Natural killer cell treated with Interleukin-12 subunit alpha and Interleukin-12 subunit beta and Interleukin-15 and Interleukin-18, amount 100 ng/mL, for 72 hours (primary cell): ENCODE measurements around the gene CCDC185. TPM values are rescaled to one million over a fixed set of nuclear protein-coding genes. Genes with fewer than 3 reads are reported as not detected.

Source experiments
- ATAC-seq, 2 donors: fragments of 150-1000 bp; cut with Tn5 transposase in 1 of 2; sonication (Bioruptor Pico), chemical (Tn5 transposase) in 1 of 2; 2 replicates each; pipeline ENCODE4 v1.10.0; 2021
- DNase-seq: peaks from one replicate; pipeline ENCODE4 v3.0.0; 2022; ENCODE audit warnings: low spot score
- H3K27ac Mint-ChIP-seq, 2 donors: 1 replicate in 1 of 2; 2 replicates in 1 of 2; pipeline ENCODE4 v1.8.0; 2022; ENCODE audit warnings: mixed read lengths in 2 of 2, mild to moderate bottlenecking in 1 of 2, moderate library complexity in 1 of 2
- H3K27me3 Mint-ChIP-seq, 2 donors: 1 replicate in 1 of 2; 2 replicates in 1 of 2; pipeline ENCODE4 v1.8.0; 2022; ENCODE audit warnings: mixed read lengths in 2 of 2
- H3K36me3 Mint-ChIP-seq: one replicate; pipeline ENCODE4 v1.8.0; 2022; ENCODE audit warnings: mixed read lengths
- H3K4me1 Mint-ChIP-seq, 2 donors: 1 replicate in 1 of 2; 2 replicates in 1 of 2; pipeline ENCODE4 v1.8.0; 2022; ENCODE audit warnings: low read depth in 2 of 2, mixed read lengths in 2 of 2, mild to moderate bottlenecking in 1 of 2
- H3K4me3 Mint-ChIP-seq: one replicate; pipeline ENCODE4 v1.8.0; 2022; ENCODE audit warnings: mixed read lengths
- H3K9me3 Mint-ChIP-seq: 2 replicates; pipeline ENCODE4 v1.8.0; 2022; ENCODE audit warnings: mixed read lengths
- total RNA-seq, 2 donors: library from RNA; stranded (reverse); gene quantifications; one replicate each; pipeline ENCODE4 v1.2.3, GENCODE V29; 2022

The CCDC185 gene
- not detected for total RNA-seq

DNA sequence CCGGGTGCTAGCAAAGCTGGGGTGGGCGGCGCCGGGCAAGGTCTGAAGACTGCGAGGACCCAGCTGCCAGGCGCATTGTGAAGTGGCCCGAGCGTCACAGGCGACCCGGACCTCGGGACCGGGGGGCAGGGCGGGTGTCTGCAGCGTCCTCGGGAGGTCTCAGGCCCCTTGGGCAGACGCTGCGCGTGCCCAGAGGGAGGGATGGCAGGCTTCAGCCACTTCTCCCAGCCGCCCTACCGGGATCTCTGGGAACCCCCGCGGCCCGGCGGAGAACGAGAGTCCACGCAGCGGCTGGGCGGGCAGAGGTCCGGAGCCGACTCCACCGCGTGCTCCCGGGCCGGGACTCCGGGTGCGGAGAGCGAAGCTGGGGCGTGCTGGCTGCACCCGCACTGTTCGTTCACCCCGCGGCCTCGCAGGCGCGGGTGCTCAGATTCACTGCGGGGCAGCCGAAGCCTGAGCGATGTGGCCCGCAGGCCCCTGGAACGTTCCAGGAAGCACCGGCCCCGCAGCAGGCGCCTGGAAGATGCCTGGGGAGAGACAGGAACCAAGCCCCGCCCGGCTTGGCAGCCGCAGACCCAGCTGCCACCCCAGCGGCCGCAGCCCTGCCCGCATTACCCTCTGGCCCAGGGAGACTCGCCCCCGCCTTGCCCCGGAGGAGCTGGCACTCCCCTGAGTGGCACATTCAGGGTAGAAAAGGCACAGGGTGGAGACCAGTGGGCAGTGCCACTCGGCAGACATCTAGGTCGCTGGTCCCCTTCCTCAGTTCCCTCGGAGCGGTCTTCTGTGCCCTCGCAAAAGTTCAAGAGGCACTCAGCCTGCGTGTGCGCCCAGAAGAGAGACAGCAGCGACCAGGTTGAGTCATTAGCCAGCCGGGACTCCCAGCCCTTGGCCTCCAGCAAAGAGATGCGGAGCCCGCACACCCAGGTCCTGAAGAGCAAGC lies at the start of gene CCDC185:
TSS of gene CCDC185 (plus strand) at position 141 of the 940 bp plus-strand sequence. CDS start at position 202, 61 bp downstream.
- Mint-ChIP-seq H3K4me3 (no peak within 1 kb of the TSS), H3K4me1 (no peaks in the 10 kb centered on the region), H3K27ac (no peak within 1 kb of the TSS), H3K9me3 (no peaks in the 10 kb centered on the region), H3K27me3 (peaks cover 15 to 30% of the 10 kb centered on the region in 2 donors), H3K36me3 (no peaks in the 10 kb centered on the region)
- DNase-seq = no peak
- peak; percentile 33 to 54 for ATAC-seq

DNA sequence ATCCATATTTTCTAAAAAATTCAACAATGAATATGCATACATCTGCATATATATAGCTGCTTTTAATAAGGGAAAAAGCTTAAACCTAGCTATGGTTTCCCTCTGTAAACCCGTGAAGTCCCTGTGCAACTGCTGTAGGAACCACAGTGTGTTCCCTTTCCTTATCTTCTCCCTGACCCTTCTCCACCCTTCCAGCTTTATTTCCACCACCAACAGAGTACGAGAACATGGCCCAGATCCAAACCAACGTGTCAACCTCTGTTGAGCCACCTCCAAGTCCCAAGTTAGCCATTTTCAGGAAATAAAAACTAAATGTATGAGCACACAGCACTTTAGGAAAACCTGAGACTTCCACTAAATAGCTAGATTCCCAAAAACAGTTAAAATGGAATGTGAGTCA lies 49.5 kb upstream of the CCDC185 start:
- Mint-ChIP-seq H3K36me3 (no peaks in the 10 kb centered on the region), H3K27me3 (peaks cover 17 to 22% of the 10 kb centered on the region in 2 donors), H3K4me1 (no peaks in the 10 kb centered on the region), H3K4me3 (no peak overlapping the region), H3K9me3 (no peaks in the 10 kb centered on the region), H3K27ac (no peak overlapping the region)
- ATAC-seq (no peak), DNase-seq (no peak)

DNA sequence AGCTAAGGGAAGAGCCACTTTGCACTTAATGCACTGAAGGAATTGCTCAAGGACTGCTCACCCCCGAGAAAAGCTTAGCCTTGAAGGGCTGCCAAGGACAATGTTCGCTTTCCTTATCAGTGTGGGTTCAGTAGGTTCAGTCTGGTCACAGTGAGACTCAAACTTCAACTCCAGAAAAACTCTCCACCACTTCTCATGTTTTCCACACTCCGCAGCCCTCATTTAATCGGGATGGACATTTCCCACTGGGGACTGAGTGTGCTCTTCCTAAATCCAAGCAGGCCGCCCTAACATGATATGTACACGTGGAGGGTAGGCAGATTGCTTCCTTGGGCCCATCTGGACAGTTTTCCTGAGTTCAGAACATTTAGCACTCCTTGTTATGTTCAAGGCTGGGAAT lies 48.7 kb upstream of the CCDC185 start:
- Mint-ChIP-seq H3K4me3 (no peak overlapping the region), H3K36me3 (no peaks in the 10 kb centered on the region), H3K27ac (no peak overlapping the region), H3K27me3 (peaks cover 11 to 17% of the 10 kb centered on the region in 2 donors), H3K9me3 (no peaks in the 10 kb centered on the region), H3K4me1 (no peaks in the 10 kb centered on the region)
- DNase-seq = no peak
- no peak for ATAC-seq

DNA sequence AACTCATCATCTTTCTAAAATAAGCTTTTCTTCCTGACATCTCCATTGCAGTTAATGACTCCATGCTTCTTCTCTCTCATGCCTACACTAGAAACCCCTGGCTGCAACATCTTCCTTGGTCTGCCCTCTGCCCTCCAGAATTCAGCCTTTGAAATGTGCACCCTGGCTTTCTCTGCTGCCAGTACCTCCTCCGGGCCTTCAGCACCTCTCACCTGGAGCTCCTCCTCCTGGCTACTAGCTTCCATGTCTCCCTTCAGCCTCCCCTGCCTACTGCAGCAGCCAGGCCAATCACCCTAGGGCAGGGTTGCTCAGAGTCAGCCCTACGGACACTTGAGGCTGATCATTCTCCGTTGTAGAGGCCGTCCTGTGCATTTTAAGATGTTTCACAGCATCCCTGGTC lies 47.5 kb upstream of the CCDC185 start:
- Mint-ChIP-seq H3K4me3 (no peak overlapping the region), H3K27ac (no peak overlapping the region), H3K4me1 (no peaks in the 10 kb centered on the region), H3K9me3 (no peaks in the 10 kb centered on the region), H3K27me3 (peaks cover 11 to 15% of the 10 kb centered on the region in 2 donors), H3K36me3 (no peaks in the 10 kb centered on the region)
- no peak for ATAC-seq
- DNase-seq = no peak

- Mint-ChIP-seq H3K27ac (no peak overlapping the region), H3K4me3 (no peak overlapping the region), H3K4me1 (no peaks in the 10 kb centered on the region), H3K27me3 (peaks cover 11 to 15% of the 10 kb centered on the region in 2 donors), H3K36me3 (no peaks in the 10 kb centered on the region), H3K9me3 (no peaks in the 10 kb centered on the region)
- DNase-seq (no peak), ATAC-seq (no peak)
Measured at GRCh38 chr1:223346311-223346710, 46.9 kb upstream of the CCDC185 start.

- Mint-ChIP-seq H3K4me3 (no peak overlapping the region), H3K36me3 (no peaks in the 10 kb centered on the region), H3K9me3 (no peaks in the 10 kb centered on the region), H3K27me3 (peaks cover 11 to 16% of the 10 kb centered on the region in 2 donors), H3K27ac (no peak overlapping the region), H3K4me1 (no peaks in the 10 kb centered on the region)
- DNase-seq (no peak), ATAC-seq (no peak)
Measured at GRCh38 chr1:223347583-223347982, 45.6 kb upstream of the CCDC185 start.

DNA sequence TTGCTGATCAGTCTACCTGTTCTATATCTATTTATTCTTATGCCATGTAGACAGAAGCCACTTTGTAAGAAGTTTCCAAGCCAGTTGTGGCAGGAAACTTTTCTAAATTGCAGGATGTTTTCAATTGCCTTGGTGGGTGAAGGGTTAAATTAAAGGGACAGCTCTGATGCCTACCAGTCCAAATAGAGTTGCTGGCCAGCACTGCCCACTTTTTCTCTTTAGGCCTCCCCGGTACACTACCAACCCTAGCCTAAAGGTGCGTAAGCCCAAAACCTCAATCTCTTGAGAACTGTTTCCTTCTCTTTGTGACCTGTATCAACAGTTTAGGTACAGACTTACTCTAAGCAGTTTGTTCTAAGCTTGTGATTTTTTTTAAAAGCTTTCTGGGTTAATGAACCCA lies 44.8 kb upstream of the CCDC185 start:
- no peak overlapping the region for H3K27ac Mint-ChIP-seq
- H3K36me3 Mint-ChIP-seq = no peaks in the 10 kb centered on the region
- no peak for ATAC-seq
- H3K9me3 Mint-ChIP-seq = no peaks in the 10 kb centered on the region
- H3K27me3 Mint-ChIP-seq = peaks cover 12 to 21% of the 10 kb centered on the region in 2 donors
- H3K4me3 Mint-ChIP-seq = no peak overlapping the region
- no peaks in the 10 kb centered on the region for H3K4me1 Mint-ChIP-seq
- DNase-seq = no peak

DNA sequence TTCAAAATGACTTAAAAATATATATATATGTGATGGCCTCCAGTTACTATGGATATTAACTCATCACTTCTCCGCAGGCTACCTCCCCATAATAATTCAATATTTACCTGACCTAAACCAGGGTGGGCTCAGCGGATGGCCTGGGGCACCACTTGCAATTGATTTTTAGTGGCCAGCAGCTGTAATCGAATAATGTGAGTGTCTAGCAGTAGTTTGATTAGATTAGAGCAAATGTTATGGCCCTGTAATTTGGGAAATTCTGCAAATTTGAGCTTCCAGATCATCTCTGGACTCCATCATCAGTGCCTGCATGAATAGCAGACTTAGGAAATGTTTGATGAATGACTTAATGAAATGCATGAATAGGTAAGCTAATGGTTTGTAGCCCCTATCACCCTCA lies 44.0 kb upstream of the CCDC185 start:
- ATAC-seq (no peak), DNase-seq (no peak)
- Mint-ChIP-seq H3K27ac (no peak overlapping the region), H3K4me3 (no peak overlapping the region), H3K36me3 (no peaks in the 10 kb centered on the region), H3K9me3 (no peaks in the 10 kb centered on the region), H3K4me1 (no peaks in the 10 kb centered on the region), H3K27me3 (peaks cover 13 to 22% of the 10 kb centered on the region in 2 donors)

DNA sequence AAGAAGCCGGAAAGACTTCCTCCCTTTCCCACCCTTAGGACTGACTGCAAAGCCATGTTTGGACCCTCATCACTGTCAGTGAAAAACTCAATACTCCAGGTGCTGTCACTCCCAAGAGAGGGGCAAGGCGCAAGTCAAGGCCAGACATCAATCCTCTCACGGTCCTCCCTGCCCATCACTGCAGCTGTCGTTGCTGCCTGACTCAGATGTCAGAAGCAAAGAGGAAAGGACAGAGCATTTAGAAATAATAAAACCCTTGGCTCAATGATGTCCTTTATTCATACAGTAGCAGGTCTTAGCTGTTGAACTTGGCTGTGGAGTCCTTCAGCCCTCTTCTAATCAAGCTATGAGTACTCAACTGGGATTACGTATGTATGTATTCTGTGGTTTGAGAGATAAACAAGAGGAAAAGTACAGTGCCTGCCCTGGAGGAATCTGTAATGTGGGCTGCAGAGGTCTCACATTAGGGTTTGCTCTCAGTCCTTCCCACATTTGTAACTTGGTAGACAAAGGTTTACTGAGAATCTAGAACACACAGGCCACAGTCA lies 42.8 kb upstream of the CCDC185 start:
- H3K27ac Mint-ChIP-seq = no peak overlapping the region
- H3K27me3 Mint-ChIP-seq = peaks cover 17 to 20% of the 10 kb centered on the region in 2 donors
- no peaks in the 10 kb centered on the region for H3K4me1 Mint-ChIP-seq
- DNase-seq (no peak), ATAC-seq (no peak)
- H3K36me3 Mint-ChIP-seq = no peaks in the 10 kb centered on the region
- no peaks in the 10 kb centered on the region for H3K9me3 Mint-ChIP-seq
- H3K4me3 Mint-ChIP-seq = no peak overlapping the region

DNA sequence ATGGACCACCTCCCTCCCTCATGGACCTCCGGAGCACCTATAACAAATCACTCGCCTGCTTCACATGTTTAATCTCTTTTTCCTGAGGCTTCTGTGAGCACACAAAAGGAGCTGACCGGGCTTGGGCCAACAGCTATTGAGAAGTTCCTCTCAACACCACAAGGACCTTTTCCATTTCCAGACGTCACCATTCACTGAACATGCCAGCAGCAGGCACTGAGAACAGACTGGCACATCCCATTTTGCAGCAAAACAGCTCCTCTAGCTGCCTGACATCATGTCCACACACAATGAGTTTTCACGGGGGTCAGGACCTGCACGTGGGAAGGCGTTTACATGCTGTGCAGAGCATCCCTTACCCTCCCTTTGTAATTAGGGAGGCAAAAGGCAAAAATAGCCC lies 40.3 kb upstream of the CCDC185 start:
- DNase-seq (no peak), ATAC-seq (no peak)
- Mint-ChIP-seq H3K27me3 (peaks cover 18 to 27% of the 10 kb centered on the region in 2 donors), H3K36me3 (no peaks in the 10 kb centered on the region), H3K9me3 (no peaks in the 10 kb centered on the region), H3K27ac (no peak overlapping the region), H3K4me3 (no peak overlapping the region), H3K4me1 (no peaks in the 10 kb centered on the region)

DNA sequence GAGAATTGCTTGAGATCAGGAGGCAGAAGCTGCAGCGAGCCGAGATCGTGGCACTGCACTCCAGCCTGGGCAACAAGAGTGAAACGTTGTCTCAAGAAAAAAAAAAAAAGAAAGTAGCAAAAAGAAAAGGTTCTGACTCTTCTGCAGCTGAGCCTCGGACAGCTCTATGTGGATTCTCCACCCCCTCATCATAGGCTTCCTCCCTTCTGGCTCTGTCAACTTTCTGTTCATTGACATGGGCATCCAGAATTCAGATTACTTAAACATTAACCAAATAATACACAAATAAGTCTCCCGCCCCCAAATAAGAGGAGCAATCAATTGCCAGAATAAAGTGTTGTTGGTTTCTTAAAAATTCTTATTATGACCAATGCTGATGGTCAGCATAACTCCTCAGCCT lies 39.3 kb upstream of the CCDC185 start:
- H3K4me1 Mint-ChIP-seq = no peaks in the 10 kb centered on the region
- DNase-seq (no peak), ATAC-seq (no peak)
- no peak overlapping the region for H3K27ac Mint-ChIP-seq
- no peak overlapping the region for H3K4me3 Mint-ChIP-seq
- H3K9me3 Mint-ChIP-seq = no peaks in the 10 kb centered on the region
- no peaks in the 10 kb centered on the region for H3K36me3 Mint-ChIP-seq
- peaks cover 21 to 32% of the 10 kb centered on the region in 2 donors for H3K27me3 Mint-ChIP-seq

DNA sequence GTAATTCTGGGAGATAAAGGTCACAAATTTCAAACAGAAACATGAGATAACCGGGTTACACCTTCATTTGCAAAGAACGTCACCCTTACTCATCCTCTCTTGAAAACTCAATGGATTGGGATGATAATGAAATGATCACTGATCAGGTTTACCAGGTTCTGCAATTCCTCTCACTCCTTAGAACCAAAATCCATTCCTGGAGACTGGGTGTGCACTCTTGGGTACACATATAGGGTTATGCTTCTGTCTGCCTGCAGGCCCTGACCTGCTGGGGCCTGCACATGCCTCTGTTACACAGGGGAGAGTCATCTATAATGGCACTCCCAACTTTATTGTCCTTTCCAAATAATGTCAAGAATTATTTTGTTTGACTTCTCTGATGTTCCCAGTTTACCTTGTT lies 37.5 kb upstream of the CCDC185 start:
- Mint-ChIP-seq H3K9me3 (no peaks in the 10 kb centered on the region), H3K4me3 (no peak overlapping the region), H3K36me3 (no peaks in the 10 kb centered on the region), H3K27me3 (peaks cover 33 to 42% of the 10 kb centered on the region in 2 donors), H3K4me1 (no peaks in the 10 kb centered on the region), H3K27ac (no peak overlapping the region)
- DNase-seq = no peak
- ATAC-seq = no peak

DNA sequence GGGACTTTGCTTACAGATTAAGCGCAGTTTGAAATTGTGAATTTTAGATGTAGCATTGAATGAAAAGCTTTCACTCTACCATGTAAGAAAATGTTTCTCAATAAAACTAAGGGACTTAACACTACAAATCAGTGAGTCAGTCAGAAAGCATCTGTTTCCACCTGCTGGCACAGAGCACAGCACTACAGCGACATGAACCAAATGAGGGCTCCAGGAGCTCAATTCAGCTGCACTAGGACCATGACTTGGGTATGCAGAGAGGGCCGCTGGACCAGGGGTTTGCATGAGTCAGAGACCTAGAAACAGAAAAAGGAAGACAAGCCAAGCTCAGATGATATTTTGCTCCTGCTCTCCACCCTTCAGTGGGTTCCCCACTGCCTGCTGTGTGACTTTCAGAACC lies 34.4 kb upstream of the CCDC185 start:
- Mint-ChIP-seq H3K27me3 (peaks cover 42 to 61% of the 10 kb centered on the region in 2 donors), H3K4me1 (peaks cover 4 to 7% of the 10 kb centered on the region in 2 donors), H3K27ac (no peak overlapping the region), H3K4me3 (no peak overlapping the region), H3K36me3 (no peaks in the 10 kb centered on the region), H3K9me3 (no peaks in the 10 kb centered on the region)
- DNase-seq (no peak), ATAC-seq (no peak)

DNA sequence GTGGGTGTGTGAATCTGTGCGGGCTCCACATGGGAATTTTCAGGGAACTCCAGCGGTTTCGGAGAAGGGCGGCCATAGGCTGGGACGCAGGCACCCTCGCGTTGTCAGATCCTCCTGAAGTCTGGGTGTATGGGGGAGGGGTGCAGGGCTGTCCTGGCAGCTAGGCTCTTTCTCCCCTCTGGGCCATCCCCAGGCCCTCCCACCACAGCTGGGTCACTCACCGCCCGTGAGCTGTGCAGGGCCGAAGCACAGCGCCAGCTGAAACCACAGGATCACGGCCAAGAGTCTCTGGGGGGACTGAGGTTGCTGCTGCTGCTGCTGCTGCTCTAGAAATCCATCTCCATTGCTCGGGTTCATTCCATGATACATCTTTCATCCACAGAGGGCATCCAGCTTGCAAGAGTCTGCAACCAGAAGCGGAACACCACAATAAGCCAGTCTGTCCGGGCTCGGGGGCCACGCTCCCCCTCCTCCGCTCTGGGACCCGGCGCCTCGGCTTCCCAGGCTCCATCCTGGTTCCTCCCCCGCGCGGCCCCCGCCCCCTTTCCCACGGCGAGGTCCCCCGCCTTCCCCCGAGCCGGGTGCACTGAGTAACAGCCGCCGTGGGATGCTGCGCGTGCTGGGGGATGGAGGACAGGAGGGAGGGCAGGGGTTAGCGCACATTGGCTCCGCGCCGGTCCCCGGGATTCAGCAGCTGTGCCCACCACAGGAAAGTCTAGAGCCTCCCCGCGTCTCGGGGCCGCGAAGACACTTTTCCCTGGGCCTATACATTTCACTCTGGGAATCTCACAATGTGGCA lies 30.0 kb upstream of the CCDC185 start:
- Mint-ChIP-seq H3K4me3 (peak overlapping the region; percentile 36), H3K9me3 (no peaks in the 10 kb centered on the region), H3K4me1 (peaks cover 4 to 8% of the 10 kb centered on the region in 2 donors), H3K27me3 (peaks cover 36 to 56% of the 10 kb centered on the region in 2 donors), H3K27ac (no peak overlapping the region), H3K36me3 (no peaks in the 10 kb centered on the region)
- ATAC-seq = peak in 1 of 2 donors; percentile 51
- DNase-seq = no peak
